Activated CD8-positive, alpha-beta memory T cell treated with anti-CD3 and anti-CD28 coated beads, Interleukin-2, amount 50 U/mL, for 48 hours (primary cell): ENCODE measurements around the gene PRPF6.

Source experiments
- DNase-seq: peaks from one replicate; pipeline ENCODE4 v3.0.0-alpha.2; 2020

Gene PRPF6

GRCh38 chr20:64037498-64038213 is 56.7 kb downstream of the PRPF6 start:
- peak; percentile 64 for DNase-seq

- no peak for DNase-seq
Measured at GRCh38 chr20:64038224-64038564, 57.3 kb downstream of the PRPF6 start.

GRCh38 chr20:64038565-64039292 is 57.8 kb downstream of the PRPF6 start:
- peak; percentile 89 for DNase-seq

GRCh38 chr20:64039293-64040160 is 58.6 kb downstream of the PRPF6 start:
- DNase-seq: peak; percentile 58

- DNase-seq: peak; percentile 56
Measured at GRCh38 chr20:64040231-64041039, 59.5 kb downstream of the PRPF6 start.

- DNase-seq: peak; percentile 51
Measured at GRCh38 chr20:64041040-64041780, 60.3 kb downstream of the PRPF6 start.

GRCh38 chr20:64041781-64042053 is 60.8 kb downstream of the PRPF6 start:
- DNase-seq: no peak

- peak; percentile 70 for DNase-seq
Measured at GRCh38 chr20:64042054-64042781, 61.3 kb downstream of the PRPF6 start.

DNA sequence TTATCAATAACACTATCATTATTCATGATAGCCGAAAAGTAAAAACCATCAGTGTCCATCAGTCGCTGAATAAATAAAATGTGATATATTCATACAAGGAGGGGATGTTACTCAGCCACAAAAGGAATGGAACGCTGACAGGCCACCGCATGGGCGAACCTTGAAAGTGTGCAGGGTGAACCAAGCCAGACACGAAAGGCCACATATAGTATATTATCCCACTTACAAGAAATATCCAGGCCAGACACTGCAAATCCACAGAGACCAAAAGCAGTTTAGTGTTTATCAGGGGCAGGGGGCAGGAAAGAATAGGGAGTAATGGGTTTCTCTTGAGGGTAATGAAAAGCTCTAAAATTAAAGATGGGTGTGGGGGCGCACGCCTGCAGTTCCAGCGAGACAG is 62.8 kb downstream of the PRPF6 start:
- no peak for DNase-seq

DNA sequence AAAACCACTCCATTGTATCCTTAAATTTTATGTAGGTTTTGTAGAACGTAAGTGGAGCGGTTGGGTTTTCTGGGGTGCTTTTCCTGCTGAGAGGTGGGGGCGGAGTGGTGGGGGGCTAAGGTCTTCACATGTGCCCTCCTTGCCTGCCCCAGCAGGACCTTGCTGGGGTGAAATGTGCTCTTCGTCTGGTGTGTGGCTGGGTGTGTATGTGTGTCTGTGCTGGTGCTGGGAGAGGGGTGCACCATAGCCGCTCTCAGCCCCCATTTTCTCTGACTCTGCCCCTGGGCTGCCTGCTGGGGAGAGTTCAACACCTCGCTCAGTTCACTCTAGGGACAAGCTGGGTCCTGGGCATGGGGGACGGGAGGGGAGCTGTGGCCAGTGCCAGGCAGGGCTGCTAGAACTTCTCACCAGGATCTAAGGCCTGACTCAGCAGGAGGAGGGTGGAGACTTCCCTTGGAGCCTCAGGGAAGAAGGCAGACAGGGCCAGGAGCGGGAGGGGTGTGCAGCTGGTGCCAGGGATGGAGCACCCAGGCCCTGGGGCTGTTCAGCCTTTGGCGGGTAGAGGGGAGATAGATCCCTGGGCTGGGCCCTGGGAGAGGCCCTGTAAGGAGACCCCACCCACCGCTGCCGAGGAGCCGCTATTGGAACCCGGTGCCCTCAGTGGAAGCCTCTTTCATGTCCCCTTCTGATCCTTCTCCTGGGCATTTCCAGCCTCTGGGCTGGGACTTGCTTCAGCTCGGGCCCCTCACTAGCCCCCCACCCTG is 63.7 kb downstream of the PRPF6 start:
- DNase-seq: no peak

GRCh38 chr20:64045346-64046011 is 64.5 kb downstream of the PRPF6 start:
- DNase-seq: no peak

- DNase-seq: no peak
Measured at GRCh38 chr20:64047046-64047389, 66.1 kb downstream of the PRPF6 start.

DNA sequence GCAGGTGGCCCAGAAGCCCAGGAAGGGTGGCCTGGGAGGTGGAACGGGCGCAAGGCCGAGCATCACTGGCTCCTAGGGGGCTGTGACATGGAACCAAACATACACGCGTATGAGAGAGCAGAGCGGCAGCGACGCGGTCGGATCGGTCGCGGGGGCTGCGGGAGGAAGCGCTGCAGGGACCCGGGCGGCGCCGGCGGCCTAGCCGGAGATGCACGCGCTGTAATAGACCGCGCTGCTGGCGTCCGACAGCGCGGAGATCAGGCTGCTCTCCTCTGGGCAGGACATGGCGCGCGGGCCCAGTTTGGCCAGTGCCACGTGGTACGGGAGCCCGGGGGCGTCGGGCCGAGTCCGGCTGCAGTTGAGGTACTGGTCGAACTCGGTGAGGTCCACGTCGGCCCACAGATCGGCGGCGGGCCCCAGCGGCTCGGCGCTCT is 67.1 kb downstream of the PRPF6 start:
- no peak for DNase-seq

- DNase-seq: no peak
Measured at GRCh38 chr20:64048402-64049044, 67.6 kb downstream of the PRPF6 start.

DNA sequence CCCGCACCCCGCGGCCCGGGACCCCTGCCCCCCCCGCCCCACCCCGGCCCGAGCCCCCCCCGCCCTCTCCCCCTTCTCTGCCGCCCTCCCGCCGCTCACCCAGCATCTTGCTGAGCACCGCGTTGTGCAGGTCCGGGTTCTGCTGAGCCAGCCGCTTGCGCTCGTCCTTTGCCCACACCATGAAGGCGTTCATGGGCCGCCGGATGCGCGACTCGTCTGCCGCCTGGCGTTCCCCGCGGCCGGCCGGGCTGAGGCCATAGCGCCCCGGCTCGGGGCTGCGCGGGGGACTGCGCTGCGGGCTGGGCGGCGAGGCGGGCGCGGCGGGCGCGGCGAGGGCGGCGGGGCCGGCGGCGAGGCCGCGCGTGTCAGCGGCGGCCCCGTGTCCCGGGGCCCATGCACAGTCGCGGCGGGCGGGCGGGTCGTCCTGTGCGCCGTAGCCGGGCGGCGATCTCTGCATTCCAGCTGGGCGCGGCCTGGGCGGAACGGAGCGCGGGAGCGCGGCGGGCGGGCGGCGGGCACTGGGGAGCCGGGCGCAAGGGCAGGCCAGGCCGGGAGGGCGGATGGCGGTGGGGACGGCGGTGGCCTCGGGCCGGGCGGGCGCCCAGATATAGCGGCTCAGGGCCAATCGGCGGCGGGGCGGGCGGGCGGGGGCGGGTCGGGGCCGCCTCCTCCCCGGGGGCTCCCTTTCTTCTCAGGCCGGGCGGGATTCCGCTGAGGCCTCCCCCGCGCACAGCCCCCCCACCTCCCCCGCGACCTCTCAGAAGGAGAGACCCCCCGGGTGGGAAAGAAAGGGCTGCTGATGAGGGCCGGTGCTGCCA is 68.3 kb downstream of the PRPF6 start, which contains the start of gene SOX18:
SOX18 (minus strand) TSS at position 580 of the 818 bp plus-strand sequence; CDS start at position 457, 123 bp downstream.
- DNase-seq: no peak

GRCh38 chr20:64049878-64050260 is 68.9 kb downstream of the PRPF6 start:
- no peak for DNase-seq

GRCh38 chr20:64050261-64051032 is 69.5 kb downstream of the PRPF6 start:
- DNase-seq: no peak

DNA sequence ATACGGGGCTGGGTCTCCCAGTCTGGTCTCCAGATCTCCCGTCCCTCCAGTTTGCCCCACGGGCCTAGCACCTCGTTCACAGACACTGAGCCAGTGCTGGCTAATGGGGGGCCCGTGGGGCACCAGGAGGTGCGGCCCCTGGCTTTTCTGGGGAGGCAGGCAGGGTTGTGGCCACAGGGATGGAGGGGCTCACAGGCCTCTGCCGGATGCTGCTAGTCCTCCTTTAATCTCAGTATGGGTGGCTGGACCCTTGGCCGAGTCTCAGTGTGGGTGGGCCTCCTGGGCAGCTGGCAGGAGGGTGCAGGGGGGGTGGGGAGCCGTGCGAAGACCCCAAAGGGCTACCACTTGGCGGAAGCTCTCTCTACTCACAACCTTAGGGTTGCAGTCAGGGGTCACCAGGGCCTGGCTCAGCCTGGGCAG is 70.1 kb downstream of the PRPF6 start:
- DNase-seq: no peak
